Stimulated activated CD8-positive, alpha-beta memory T cell treated with anti-CD3 and anti-CD28 coated beads, Interleukin-2, amount 100 ng/mL, for 1 hour (primary cell): ENCODE data around the gene SP2.

ENCODE experiments used
- DNase-seq, 2 donors: peaks; one replicate each; pipeline ENCODE4 v3.0.0-alpha.2; 2020; ENCODE audit warnings: low read depth in 2 of 2

The SP2 gene

GRCh38 chr17:47870056-47870455, 26.0 kb upstream of the SP2 start:
- no peak for DNase-seq

DNA sequence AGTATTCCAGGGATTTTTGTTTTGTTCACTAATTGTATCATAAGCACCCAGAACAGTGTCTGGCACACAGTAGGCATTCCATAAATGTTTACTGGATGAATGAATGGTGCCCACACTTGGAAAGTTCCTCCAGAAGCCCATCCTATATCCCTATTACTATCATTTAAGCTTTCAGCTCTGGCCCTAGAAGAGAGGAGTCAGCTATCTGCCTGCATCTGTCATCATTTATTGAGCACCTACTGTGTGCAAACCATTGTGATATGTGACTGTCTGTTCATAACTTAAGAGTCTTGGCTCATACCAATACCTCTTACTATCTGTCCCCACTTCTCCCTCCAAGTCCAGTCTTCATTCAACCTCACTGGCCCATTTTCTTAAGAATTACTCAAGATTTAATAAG, 25.0 kb upstream of the SP2 start:
- DNase-seq = no peak

GRCh38 chr17:47872019-47872650, 23.9 kb upstream of the SP2 start:
- DNase-seq = no peak

GRCh38 chr17:47872651-47873161, 23.3 kb upstream of the SP2 start:
- DNase-seq = no peak

- DNase-seq = no peak
Observed at GRCh38 chr17:47873200-47874090, 22.6 kb upstream of the SP2 start.

DNA sequence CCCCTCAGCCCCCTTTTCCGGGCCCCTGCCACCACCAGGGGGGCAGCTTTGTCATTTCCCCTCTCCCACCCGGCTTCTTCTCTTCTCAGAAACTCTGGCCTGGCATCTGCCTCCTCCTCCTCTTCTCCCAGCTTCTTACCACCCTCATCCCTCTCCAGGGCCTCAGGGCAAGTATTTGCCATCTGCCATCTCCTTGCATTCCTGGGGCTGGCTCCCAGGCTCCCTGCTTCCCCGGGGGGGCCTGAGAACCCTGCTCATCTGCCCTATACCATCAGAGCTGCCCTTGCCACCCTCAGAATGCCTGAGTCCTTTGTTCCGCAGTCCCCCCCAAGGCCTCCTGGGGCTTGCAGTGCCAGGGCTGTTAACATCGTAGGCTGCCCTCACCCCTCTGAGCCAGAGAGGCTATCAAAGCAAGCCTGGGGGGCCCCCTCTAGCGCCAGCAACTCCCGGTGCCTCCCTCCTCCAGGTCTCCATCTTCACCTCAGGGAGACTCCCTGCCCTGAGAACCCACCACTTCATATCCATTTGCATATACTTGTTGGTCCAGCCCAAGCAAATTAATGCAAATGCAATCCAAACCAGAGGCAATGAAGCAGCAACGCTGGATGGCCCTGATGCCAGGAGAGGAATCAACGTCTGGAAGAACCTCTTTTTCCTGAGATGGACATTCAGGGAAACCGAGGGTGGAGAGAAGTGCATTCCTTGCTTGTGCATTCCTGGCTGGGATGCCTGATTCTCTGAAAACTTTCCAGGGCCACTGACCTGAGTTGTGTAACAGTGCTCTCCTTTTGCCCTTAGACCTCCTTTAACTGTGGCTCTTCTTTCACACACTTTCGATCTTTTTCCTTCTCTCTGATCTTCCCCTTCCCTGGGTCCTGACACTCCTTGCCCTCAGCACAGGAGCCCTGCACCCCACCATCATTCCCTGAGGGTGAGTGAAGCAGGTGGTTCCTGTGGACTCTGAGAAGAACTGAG, 20.7 kb upstream of the SP2 start:
- no peak for DNase-seq

GRCh38 chr17:47877368-47878034, 18.5 kb upstream of the SP2 start:
- no peak for DNase-seq

DNA sequence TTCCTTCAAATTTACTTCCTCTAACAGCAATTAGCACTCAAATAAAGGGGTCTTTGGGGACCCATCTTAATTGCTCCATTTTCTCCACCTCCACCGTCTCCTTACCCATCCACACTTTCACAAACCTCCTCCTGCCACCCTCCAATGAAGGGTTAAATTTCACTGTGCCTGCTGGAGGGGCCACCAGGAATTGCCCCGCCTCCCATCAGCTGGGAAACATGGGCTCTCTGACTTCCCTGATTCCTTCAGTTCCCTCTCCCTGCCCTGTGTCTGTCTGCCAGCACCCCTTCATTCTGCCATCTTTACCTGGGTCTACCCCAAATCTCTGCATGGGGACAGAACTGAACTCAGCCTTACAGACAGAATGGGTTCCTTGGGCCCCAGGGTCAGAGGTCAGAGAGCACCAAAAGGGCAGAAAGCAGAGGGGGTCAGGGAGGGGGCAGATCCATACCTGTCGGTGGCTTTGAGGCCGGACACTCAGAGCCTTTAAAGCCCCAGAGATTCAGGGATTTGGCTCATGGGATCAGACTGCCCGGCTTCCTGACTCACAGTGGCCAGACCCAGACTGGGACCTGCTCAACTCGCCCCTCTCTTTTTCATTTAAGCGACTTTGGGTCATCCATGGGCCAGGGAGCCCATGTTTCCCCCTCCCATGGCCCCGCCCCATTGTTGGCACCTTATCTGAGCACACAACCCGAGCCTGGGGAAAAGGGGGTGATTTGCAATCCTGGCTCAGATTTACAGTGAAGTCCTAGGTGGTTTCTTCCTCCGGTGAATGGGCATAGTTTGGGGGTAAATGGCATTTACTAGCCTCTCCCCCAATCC, 17.6 kb upstream of the SP2 start:
- DNase-seq = no peak

- DNase-seq = no peak
Observed at GRCh38 chr17:47879028-47879585, 16.9 kb upstream of the SP2 start.

- no peak for DNase-seq
Observed at GRCh38 chr17:47879776-47880454, 16.1 kb upstream of the SP2 start.

DNA sequence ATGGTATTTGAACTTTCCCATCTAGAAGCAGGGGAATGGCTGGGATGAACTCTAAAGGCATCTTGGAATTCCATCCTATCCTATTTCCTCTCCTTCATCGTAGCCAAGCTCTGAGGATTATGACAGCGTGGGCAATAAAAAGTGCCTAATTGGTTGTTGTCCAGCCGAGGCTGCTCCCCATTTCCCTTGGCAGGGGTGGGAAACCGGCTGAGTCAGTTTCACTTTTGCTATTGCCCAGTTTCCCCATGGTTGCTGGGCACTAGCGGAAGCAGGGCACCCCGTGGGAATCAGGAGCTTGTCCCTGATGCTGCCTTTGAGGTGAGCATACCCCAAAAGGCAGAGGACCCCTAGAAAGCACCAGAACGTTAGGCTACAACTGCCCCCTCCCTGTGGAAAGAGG, 13.8 kb upstream of the SP2 start:
- DNase-seq = no peak

GRCh38 chr17:47882695-47883588, 13.1 kb upstream of the SP2 start:
- DNase-seq = no peak

- no peak for DNase-seq
Observed at GRCh38 chr17:47883589-47884426, 12.2 kb upstream of the SP2 start.

DNA sequence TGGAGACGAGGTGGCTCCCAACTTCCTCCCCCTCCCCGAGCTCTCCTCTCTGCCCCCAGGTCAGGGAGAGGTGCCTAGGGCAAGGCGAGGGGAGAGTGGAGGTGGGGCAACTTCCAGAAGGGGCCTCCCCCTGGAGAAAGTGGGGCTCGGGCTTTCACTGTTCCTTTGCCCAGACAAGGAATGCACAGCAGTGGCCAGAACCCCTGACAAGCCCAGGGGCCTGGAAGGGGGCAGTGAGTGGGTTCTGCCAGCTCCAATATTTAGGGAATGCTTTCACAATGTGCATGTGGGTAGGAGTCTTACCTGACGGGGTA, 11.7 kb upstream of the SP2 start:
- DNase-seq = no peak

DNA sequence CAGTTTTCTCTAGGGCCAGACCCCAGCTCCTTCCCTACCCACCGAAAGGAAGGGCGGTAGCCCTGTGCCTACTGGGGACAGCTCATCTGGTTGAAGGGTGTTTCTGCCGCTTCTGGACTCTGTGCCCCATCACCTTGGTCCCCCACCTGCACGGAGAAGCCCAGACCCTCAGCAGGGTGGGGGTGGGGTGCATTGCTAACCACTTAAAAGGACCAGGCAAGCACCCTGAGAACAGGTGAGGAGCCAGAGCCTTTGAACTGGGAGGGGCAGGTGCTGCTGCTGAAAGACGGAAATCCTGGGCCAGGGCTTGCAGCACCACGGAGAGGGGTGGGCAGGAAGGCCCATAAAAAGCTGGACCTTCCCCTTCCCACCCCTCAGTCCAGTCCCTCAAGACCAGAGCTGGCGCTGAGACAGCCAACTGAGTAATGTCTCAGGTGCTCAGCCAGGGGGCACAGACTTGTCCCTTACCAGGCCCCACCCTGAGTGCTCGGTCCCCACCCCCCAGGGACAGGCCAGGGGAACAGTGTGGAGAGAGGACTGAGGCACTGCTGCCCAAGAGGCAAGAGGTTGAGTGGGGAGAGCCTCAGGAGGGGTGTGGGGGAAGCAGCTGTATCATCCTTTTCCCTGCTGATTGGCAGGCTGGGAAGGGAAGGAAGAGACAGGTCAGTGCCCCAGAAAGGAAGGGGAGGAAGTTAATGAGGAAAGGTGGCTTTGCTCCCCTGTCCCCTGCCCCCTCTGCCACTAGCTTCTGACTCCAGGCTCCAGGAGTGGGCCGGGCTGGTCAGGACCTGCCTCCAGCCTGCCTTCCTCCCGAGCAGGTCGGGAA, 10.9 kb upstream of the SP2 start:
- DNase-seq = no peak

- no peak for DNase-seq
Observed at GRCh38 chr17:47888293-47888692, 7.7 kb upstream of the SP2 start.
